HepG2 (cell line): ENCODE results near the gene OCLN.

Experiments used
- CERS6 ChIP-seq: sonication (generic); formaldehyde crosslinking; IDR thresholded peaks from 2 replicates; pipeline ENCODE4 v1.5.0; 2020; ENCODE audit warnings: missing genetic modification reagents
- CTCF ChIP-seq: sonication (generic); formaldehyde crosslinking; IDR thresholded peaks from 2 replicates; pipeline ENCODE4 v1.5.0; 2020; ENCODE audit warnings: mild to moderate bottlenecking, missing genetic modification reagents, moderate library complexity
- IRX3 ChIP-seq: sonication (generic); formaldehyde crosslinking; IDR thresholded peaks from 2 replicates; pipeline ENCODE4 v1.8.1; 2023; ENCODE audit warnings: mild to moderate bottlenecking, low read depth, missing genetic modification reagents, borderline replicate concordance
- MLXIP ChIP-seq: sonication (generic); formaldehyde crosslinking; IDR thresholded peaks from 2 replicates; pipeline ENCODE4 v1.9.0; 2021; ENCODE audit warnings: missing genetic modification reagents, borderline replicate concordance
- NR0B2 ChIP-seq: sonication (generic); formaldehyde crosslinking; IDR thresholded peaks from 2 replicates; pipeline ENCODE4 v1.4.0; 2020; ENCODE audit warnings: mild to moderate bottlenecking, missing genetic modification reagents
- POGZ ChIP-seq: sonication (generic); formaldehyde crosslinking; IDR thresholded peaks from 2 replicates; pipeline ENCODE4 v1.4.0; 2020; ENCODE audit warnings: mild to moderate bottlenecking, missing genetic modification reagents
- SNAPC5 ChIP-seq: sonication (generic); formaldehyde crosslinking; IDR thresholded peaks from 2 replicates; pipeline ENCODE4 v1.8.1; 2023; ENCODE audit warnings: mild to moderate bottlenecking, missing genetic modification reagents, borderline replicate concordance

- TF ChIP-seq CERS6 (no peak), MLXIP (CRISPR knock-in tag) (no peak), POGZ (CRISPR knock-in tag) (no peak), CTCF (no peak), SNAPC5 (CRISPR knock-in tag) (no peak), NR0B2 (CRISPR knock-in tag) (no peak), IRX3 (CRISPR knock-in tag) (no peak)
These were observed 25.2 kb downstream of the OCLN start for GRCh38 chr5:69517763-69518212.
